ENCODE results near the gene SS18L1. TPM values are rescaled to one million over a fixed set of nuclear protein-coding genes. Genes with fewer than 3 reads are reported as not detected.
"Not testable (repeated sequence)": the region's sequence is repeated elsewhere in the genome, so short reads cannot be mapped to it uniquely, and the experiment has no call there.

Gene SS18L1
- total and polyA plus RNA-seq, 7 donors: 4.9 to 11.7 (median 9.5) TPM

- H3K27me3 ChIP-seq: peaks cover 0 to 25% (median 0%) of the 10 kb centered on the region in 3 donors
- no peak for DNase-seq
- WGBS, 2 donors: 45 to 82% methylated on average over 6 of the region's 6 CpGs
These were observed 32.4 kb upstream of the SS18L1 start for GRCh38 chr20:62111148-62111547.

GRCh38 chr20:62112368-62112767, 31.2 kb upstream of the SS18L1 start:
- Histone ChIP-seq H3K4me1 (no peaks in the 10 kb centered on the region), H3K4me3 (no peak overlapping the region), H3K27me3 (peaks cover 0 to 32% (median 0%) of the 10 kb centered on the region in 3 donors), H3K36me3 (no peaks in the 10 kb centered on the region), H3K27ac (no peak overlapping the region), H3K9me3 (peaks cover 18 to 29% (median 21%) of the 10 kb centered on the region in 4 donors)
- DNase-seq: no peak
- 94 to 95% methylated on average over 6 of the region's 6 CpGs for WGBS, 2 donors
- intact Hi-C loops (cut with DNase I): no loop called here
- no peak for TF ChIP-seq EP300 (IDR thresholded peaks at IDR 0.05)
- TF ChIP-seq CTCF (IDR thresholded peaks at IDR 0.05): no peak
- no peak for TF ChIP-seq POLR2A (IDR thresholded peaks at IDR 0.05)
- TF ChIP-seq POLR2AphosphoS5 (IDR thresholded peaks at IDR 0.05): no peak

More at GRCh38 chr20:62111148-62111547, 32.4 kb upstream of the SS18L1 start:
- intact Hi-C loops (cut with DNase I): no loop called here
- Histone ChIP-seq H3K4me3 (no peak overlapping the region), H3K27ac (no peak overlapping the region), H3K4me1 (no peaks in the 10 kb centered on the region), H3K9me3 (peaks cover 18 to 31% (median 25%) of the 10 kb centered on the region in 4 donors), H3K36me3 (no peaks in the 10 kb centered on the region)
- TF ChIP-seq POLR2A (IDR thresholded peaks at IDR 0.05): no peak
- no peak for TF ChIP-seq CTCF (IDR thresholded peaks at IDR 0.05)

GRCh38 chr20:62114894-62115293, 28.7 kb upstream of the SS18L1 start:
- Histone ChIP-seq H3K9me3 (peaks cover 0 to 17% (median 8%) of the 10 kb centered on the region in 4 donors), H3K4me3 (no peak overlapping the region), H3K27ac (no peak overlapping the region), H3K36me3 (no peaks in the 10 kb centered on the region), H3K27me3 (peaks cover 0 to 48% (median 0%) of the 10 kb centered on the region in 3 donors), H3K4me1 (no peaks in the 10 kb centered on the region)
- TF ChIP-seq CTCF (IDR thresholded peaks at IDR 0.05) (no peak), POLR2AphosphoS5 (IDR thresholded peaks at IDR 0.05) (no peak), POLR2A (IDR thresholded peaks at IDR 0.05) (no peak), EP300 (IDR thresholded peaks at IDR 0.05) (no peak)
- no peak for DNase-seq
- intact Hi-C loops (cut with DNase I): no loop called here
- 73 to 82% methylated on average over 8 of the region's 8 CpGs for WGBS, 2 donors

- H3K4me3 ChIP-seq; intact Hi-C loops (cut with DNase I); H3K36me3 ChIP-seq; H3K4me1 ChIP-seq; DNase-seq; H3K27ac ChIP-seq: not testable (repeated sequence)
- Histone ChIP-seq H3K27me3 (peaks cover 0 to 48% (median 0%) of the 10 kb centered on the region in 3 donors), H3K9me3 (peaks cover 0 to 14% (median 6%) of the 10 kb centered on the region in 4 donors)
- WGBS, 2 donors: 75 to 80% methylated on average over 7 of the region's 7 CpGs
These were observed 27.7 kb upstream of the SS18L1 start for GRCh38 chr20:62115800-62116407.

GRCh38 chr20:62116558-62117361, 26.8 kb upstream of the SS18L1 start:
- TF ChIP-seq EP300 (IDR thresholded peaks at IDR 0.05) (no peak), POLR2AphosphoS5 (IDR thresholded peaks at IDR 0.05) (no peak), POLR2A (IDR thresholded peaks at IDR 0.05) (no peak), CTCF (IDR thresholded peaks at IDR 0.05) (no peak)
- Histone ChIP-seq H3K4me3 (no peak overlapping the region), H3K4me1 (peaks cover 0 to 5% (median 3%) of the 10 kb centered on the region in 4 donors), H3K27me3 (peaks cover 0 to 48% (median 0%) of the 10 kb centered on the region in 3 donors), H3K36me3 (no peaks in the 10 kb centered on the region), H3K27ac (no peak overlapping the region), H3K9me3 (peaks cover 0 to 12% (median 6%) of the 10 kb centered on the region in 4 donors)
- DNase-seq: no peak
- intact Hi-C loops (cut with DNase I): no loop called here
- 91 to 94% methylated on average over 38 of the region's 38 CpGs for WGBS, 2 donors
